HG03575 (cell line): ENCODE measurements around the gene SIRPA.

Source experiments
- ATAC-seq: cut with Tn5 transposase; IDR thresholded peaks from one replicate; pipeline ENCODE4 v1.9.1; 2021; ENCODE audit not compliant: unreplicated experiment, insufficient number of reproducible peaks, low FRiP score; ENCODE audit errors: extremely low read depth

The SIRPA gene

DNA sequence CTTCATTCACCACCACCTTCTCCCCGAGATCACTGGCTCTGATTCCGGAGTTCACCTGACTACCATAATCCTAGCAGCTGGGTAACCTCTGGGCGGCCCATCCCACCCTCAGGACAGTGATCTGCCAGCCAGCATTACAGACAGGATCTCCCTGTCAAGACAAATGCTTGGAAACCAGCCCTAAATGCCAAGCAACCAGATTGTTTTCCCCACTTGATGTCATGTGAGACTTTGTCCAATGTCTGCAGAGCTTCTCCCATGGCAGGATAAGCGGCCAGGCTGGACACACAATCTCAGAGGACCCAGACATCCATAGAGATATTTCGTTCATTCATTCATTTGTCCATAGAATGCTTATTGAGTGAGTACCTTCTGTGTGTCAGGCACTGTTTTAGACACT is 66.2 kb downstream of the SIRPA start:
- no peak for ATAC-seq

DNA sequence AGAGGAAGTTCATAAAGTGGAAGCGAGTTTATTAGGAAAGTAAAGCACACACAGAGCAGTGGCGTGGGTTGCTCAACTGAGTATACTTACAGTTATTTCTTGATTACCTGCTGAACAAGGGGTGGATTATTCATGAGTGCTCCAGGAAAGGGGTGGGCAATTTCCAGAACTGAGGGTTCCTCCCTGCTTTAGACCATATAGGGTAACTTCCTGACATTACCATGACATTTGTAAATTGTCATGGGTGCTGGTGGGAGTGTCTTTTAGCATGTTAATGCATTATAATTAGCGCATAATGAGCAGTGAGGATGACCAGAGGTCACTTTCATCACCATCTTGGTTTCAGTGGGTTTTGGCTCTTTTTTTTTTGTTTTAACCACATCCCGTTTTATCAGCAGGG is 68.9 kb downstream of the SIRPA start:
- no peak for ATAC-seq

DNA sequence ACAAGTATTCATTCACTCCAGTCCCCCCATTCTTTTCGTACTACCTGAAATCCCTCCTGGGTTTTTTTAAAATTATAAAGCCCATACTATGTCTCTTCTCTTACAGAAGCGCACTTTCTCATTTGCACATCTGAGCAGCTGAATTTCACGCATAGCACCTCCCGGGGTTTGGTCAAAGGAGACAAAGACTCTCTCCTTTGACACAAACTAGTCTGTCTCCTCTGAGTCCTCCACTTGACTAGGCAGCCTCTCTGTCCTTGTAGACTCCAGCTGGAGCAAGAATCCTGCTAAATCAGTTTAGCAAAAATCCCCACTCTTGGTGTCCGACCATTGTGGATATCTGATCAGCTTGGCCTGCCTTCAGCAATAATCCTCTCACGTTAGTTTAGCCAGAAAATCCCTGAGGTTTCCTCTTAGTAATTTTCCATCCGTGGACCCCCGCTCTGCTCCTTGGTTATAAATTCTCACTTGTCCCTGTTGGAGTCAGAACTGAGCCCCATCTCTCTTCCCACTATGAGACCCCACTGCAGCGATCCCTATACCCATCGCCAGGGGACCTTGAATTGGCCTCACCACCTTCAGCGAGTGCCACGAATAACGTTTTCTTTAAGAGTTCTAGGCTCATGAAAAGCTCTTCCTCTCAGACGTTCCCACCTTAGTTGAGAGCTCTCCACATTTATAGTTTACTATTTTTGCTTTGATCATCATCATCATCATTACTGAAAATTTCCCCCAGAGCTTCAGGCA is 69.6 kb downstream of the SIRPA start:
- ATAC-seq: no peak

DNA sequence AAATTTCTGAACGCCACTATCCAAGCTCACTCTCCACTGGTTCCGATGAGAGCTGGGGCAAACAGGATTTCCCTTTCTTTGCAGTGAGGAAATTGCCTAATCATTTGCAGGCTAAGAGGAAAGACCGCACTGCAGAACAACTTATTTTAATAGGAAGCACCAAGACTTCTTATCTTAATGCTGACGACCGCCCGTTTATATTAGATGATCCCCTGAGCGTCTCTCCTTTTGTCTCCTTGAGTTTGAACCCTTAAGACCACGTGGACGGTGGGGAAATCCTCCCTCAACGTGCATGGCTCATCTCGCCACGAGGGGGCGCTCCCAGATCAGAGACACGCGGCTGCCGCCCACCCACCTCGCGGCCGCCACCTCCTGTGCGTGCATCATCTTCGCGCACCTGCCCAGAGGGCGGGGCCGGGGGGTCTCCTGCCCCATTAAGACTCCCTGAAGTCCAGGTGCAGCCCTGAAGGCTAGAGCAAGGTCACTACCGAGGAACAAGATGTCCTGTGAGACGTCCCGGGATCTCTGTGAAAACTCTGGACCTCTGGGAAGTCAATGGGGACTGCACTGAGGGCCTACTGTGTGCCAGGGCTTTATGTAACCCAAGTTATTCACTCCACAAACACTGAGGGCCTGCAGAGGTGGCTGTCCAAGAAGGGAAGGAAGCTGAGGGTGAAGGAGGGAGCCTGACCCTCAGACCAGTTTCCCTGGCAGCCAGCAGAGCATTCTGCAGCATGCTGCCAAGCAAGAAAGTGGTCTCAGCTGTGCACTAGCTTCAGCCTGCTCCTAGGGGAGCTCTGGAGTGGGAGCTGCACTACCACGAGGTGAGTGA is 70.5 kb downstream of the SIRPA start:
- ATAC-seq: no peak

DNA sequence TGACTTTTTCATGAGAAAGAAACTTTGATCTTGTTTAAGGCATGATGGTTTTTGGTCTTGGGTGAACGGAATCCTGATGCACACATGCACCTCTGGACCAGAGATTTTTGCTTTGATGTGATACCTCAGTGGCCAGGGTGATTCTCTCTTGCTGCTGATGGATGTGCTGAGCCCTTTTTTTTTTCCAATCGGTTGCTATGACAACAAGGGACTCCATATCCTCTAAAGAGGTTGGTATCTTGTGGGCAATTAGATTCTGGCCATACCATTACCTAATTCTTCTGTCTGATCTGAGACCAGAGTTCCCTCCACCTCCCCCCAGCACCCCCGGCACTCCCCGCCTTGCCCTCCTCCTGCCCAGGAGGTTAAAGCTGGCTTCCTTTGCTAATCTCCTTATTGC is 73.8 kb downstream of the SIRPA start:
- ATAC-seq: no peak

DNA sequence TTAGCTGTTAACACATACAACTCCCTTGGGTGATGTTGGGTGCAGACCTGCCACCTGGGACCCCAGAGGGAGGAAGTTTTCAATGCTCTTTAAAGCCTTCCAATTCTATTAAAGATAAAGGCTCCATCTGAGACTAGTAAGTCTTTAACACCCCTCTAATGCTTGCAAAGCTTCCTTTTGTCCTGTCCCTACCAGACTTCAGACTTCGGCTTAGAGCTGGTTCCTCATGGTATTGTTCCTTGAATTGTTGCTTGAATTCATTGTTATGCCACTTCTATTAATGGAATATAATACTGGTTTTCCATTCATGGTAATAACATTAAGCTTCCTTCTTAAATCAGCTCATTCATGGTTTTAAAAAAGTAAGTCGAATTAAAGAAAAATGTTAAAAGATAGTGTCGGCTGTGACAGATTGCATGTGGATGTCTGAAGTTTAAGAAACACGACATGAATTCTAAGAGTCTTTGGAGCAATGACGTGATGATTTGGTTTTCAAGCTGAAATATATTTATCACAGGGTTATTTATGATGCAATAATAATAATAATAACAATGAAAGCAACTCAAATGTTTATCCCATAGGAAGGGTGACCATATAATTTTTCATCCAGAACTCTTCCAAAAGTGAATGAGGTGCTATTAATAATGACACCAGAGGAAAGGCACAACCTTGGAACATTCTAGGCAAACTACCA is 76.8 kb downstream of the SIRPA start:
- no peak for ATAC-seq

DNA sequence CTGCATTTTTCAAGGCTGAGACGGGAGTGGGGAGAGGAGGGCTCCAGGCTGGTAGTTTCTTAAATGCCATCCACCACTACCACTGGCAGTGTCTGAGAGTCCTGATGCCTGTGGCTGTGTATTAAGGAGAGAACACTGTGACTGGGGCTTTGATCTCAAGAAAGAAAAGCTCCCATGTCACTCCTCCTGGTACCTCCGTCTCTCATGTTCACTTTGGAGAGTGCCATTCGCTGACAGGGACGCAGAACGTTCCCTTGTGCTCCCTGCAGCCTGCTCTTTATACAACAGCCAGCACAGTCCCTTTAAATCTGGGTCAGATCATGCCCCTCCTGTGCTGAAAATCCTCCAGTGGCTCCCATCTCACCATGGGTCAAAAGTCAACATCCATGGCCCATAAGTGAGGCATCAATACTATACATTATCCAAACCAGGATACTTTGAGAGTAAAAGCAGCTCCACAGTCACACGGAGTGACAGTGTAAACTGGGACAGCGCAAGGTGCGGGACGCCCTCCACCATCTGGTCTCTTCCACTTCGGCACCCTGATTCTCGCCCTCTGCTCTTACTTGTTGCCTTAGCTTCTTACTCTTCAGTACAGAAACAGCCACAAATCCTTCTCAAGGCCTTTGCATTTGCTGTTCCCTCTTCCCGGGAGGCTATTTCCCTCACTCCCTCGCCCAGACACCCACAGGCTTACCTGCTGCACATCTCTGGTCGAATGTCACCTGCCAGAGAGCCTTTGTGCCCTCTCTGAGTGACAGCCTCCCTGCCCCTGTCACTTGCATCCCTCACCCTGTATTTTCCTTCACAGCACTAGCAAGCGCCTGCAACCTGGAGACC is 78.6 kb downstream of the SIRPA start:
- no peak for ATAC-seq

DNA sequence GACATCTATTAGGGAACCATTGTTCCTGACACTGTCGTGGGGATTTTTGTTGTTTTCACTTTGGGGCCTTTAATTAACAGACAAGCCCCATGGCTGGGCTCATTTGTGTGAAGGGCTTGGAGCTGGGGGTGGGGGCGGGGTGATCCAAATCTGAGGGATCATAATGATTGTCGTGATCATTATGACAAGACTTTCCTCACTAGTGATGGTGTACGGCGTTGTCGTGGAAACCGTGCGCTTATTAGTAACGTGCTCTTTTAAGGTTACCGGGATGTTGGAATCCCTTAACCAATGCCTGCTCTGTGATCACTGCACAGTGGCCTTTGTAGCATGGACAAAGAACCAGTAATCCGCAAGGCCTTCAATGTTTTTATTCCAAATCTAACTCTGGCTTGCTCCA is 80.1 kb downstream of the SIRPA start:
- ATAC-seq: no peak

DNA sequence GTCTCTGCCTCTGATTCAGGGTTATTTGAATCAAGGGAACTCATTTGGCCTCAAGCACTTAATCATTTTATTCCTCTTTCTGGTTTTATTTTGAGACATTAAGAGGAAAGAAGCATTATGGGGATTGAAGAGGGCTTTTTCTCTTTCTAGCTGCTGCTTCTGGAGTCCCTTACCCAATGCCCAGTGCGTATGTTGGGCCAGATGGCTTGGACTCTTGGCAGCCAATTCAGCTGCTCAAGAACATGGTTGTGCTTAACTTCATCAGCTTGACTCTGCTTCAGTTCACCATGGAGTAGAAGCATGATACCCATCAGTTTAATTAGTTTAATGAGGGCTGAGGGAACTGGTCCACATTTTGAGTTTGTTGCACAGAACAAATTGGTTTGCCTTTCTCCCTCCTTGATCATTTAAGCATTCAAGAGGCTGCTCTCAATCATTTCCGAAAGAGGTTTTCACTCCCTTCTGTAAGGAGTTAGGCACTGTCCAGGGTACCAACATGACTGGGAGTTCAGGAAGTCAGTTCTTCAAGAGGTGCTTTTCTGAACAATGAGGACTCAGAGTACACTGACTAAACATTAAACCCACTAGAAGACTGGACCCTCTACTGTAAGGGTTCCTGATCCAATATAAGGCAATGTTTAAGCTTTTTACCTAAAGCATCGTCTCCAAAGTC is 84.0 kb downstream of the SIRPA start:
- no peak for ATAC-seq

DNA sequence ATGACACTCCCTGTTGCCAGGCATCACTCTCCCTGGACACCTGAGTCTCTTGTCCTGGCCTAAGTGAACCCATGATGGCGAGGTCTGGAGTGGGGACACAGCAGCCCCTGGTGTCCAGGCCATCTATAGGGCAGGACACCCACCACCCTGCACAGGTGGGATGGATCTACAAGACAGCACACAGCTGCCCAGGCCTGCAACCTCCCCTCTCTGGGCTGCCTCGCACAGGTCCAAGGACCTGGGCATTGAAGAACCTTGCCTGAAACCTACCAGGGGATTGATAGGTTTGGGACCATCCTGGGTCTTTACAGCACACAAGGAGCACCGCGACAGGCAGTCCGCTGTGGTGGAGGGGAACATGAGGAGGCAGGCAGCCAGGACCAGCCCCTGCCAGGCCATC is 87.5 kb downstream of the SIRPA start:
- no peak for ATAC-seq

DNA sequence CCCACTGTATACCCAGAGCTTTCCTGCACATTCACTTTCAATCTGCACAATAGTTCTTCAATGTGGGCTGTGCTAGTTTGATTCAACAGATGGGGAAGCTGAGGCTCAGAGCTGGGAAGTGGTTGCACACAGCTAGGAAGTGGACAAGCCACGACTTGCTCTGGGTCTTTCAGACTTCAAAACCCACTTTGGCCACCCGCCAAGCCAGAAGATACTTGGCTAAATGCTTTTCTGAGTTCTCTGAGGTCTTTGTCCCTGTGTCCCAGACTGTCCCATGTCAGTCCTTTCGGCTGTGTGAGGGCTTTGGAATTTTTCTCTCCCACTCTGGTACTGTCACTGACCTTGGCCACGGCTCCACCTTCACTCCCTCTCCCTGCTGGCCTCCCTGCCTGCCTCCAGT is 88.1 kb downstream of the SIRPA start:
- ATAC-seq: no peak

DNA sequence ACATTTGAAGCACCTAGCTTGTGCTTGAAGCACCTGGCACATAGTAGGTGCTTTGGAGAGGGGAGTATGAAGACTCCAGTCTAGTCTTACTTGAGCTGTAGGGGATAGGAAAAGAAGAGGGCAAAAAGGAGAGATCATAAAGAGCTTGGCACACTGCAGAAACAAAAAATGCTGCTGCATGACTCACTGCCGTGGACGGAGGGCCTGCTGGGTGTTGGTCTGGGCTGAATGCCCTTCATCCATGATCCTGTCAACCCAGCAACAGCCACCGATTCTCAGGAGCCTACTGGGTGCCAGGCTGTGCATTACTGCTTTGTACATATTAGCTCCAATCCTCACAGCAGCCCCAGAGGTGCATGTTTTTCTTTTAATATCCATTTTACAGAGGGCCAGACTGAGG is 92.6 kb downstream of the SIRPA start:
- ATAC-seq: no peak
